ENCODE data around the gene EML3.
A peak's percentile ranks its signal among the peaks of the same experiment; 100 is the strongest.
"Not testable (repeated sequence)": the region's sequence is repeated elsewhere in the genome, so short reads cannot be mapped to it uniquely, and the experiment has no call there.

EML3 gene

GRCh38 chr11:62592989-62593421, 19.6 kb downstream of the EML3 start:
- DNase-seq (ENCODE audit: insufficient read length) (no peak), FAIRE-seq (no peak)
- TF ChIP-seq POLR2A (IDR thresholded peaks at IDR 0.05; ENCODE audit: low read depth, low read length) (no peak), TAF1 (IDR thresholded peaks at IDR 0.05; ENCODE audit: borderline replicate concordance, low read depth, low read length) (no peak), POLR2AphosphoS5 (IDR thresholded peaks at IDR 0.05; ENCODE audit: low read depth, low read length) (no peak)

- DNase-seq (ENCODE audit: insufficient read length) (no peak), FAIRE-seq (no peak)
- TF ChIP-seq POLR2A (IDR thresholded peaks at IDR 0.05; ENCODE audit: low read depth, low read length) = peak; percentile 19; the same call in 1 of the 2 replicates
- TF ChIP-seq POLR2AphosphoS5 (IDR thresholded peaks at IDR 0.05; ENCODE audit: low read depth, low read length) = no peak; the same call in 1 of the 2 replicates
These were observed 20.3 kb downstream of the EML3 start for GRCh38 chr11:62592146-62592815.

GRCh38 chr11:62591448-62592145, 21.0 kb downstream of the EML3 start, which contains the start of gene TUT1:
Gene TUT1 (minus strand): TSS chr11:62591523. CDS start chr11:62591485, 38 bp downstream.
- peak; percentile 92 for DNase-seq (ENCODE audit: insufficient read length)
- TF ChIP-seq TAF1 (IDR thresholded peaks at IDR 0.05; ENCODE audit: borderline replicate concordance, low read depth, low read length) (peak; percentile 91), POLR2AphosphoS5 (IDR thresholded peaks at IDR 0.05; ENCODE audit: low read depth, low read length) (peak; percentile 98), POLR2A (IDR thresholded peaks at IDR 0.05; ENCODE audit: low read depth, low read length) (peak; percentile 98)
- FAIRE-seq = peak; percentile 100

GRCh38 chr11:62588966-62589637, 23.5 kb downstream of the EML3 start:
- FAIRE-seq = no peak
- no peak for DNase-seq (ENCODE audit: insufficient read length)

GRCh38 chr11:62585356-62585755, 27.2 kb downstream of the EML3 start:
- not testable (repeated sequence) for FAIRE-seq; DNase-seq (ENCODE audit: insufficient read length)

More at GRCh38 chr11:62588966-62589637, 23.5 kb downstream of the EML3 start:
- no peak for TF ChIP-seq POLR2A (IDR thresholded peaks at IDR 0.05; ENCODE audit: low read depth, low read length)
- TF ChIP-seq POLR2AphosphoS5 (IDR thresholded peaks at IDR 0.05; ENCODE audit: low read depth, low read length) = no peak
- TF ChIP-seq TAF1 (IDR thresholded peaks at IDR 0.05; ENCODE audit: borderline replicate concordance, low read depth, low read length) = no peak

- not testable (repeated sequence) for FAIRE-seq; DNase-seq (ENCODE audit: insufficient read length)
These were observed 30.8 kb downstream of the EML3 start for GRCh38 chr11:62581735-62582134.

- no peak for FAIRE-seq
These were observed 31.4 kb downstream of the EML3 start for GRCh38 chr11:62580959-62581715.

GRCh38 chr11:62579252-62579651, 33.3 kb downstream of the EML3 start:
- FAIRE-seq = no peak
- DNase-seq (ENCODE audit: insufficient read length) = no peak
- no peak for TF ChIP-seq POLR2AphosphoS5 (IDR thresholded peaks at IDR 0.05; ENCODE audit: low read depth, low read length)
- no peak for TF ChIP-seq TAF1 (IDR thresholded peaks at IDR 0.05; ENCODE audit: borderline replicate concordance, low read depth, low read length)
- TF ChIP-seq POLR2A (IDR thresholded peaks at IDR 0.05; ENCODE audit: low read depth, low read length) = no peak

More at GRCh38 chr11:62580959-62581715, 31.4 kb downstream of the EML3 start:
- no peak for DNase-seq (ENCODE audit: insufficient read length)
- TF ChIP-seq POLR2A (IDR thresholded peaks at IDR 0.05; ENCODE audit: low read depth, low read length) = no peak
- no peak for TF ChIP-seq TAF1 (IDR thresholded peaks at IDR 0.05; ENCODE audit: borderline replicate concordance, low read depth, low read length)
- no peak for TF ChIP-seq POLR2AphosphoS5 (IDR thresholded peaks at IDR 0.05; ENCODE audit: low read depth, low read length)

- no peak for DNase-seq (ENCODE audit: insufficient read length)
- TF ChIP-seq TAF1 (IDR thresholded peaks at IDR 0.05; ENCODE audit: borderline replicate concordance, low read depth, low read length) (no peak), POLR2AphosphoS5 (IDR thresholded peaks at IDR 0.05; ENCODE audit: low read depth, low read length) (no peak), POLR2A (IDR thresholded peaks at IDR 0.05; ENCODE audit: low read depth, low read length) (no peak)
- no peak for FAIRE-seq
These were observed 34.0 kb downstream of the EML3 start for GRCh38 chr11:62578541-62578940.

GRCh38 chr11:62577046-62577714, 35.4 kb downstream of the EML3 start:
- no peak for FAIRE-seq
- TF ChIP-seq TAF1 (IDR thresholded peaks at IDR 0.05; ENCODE audit: borderline replicate concordance, low read depth, low read length) (no peak), POLR2AphosphoS5 (IDR thresholded peaks at IDR 0.05; ENCODE audit: low read depth, low read length) (no peak), POLR2A (IDR thresholded peaks at IDR 0.05; ENCODE audit: low read depth, low read length) (no peak)
- DNase-seq (ENCODE audit: insufficient read length) = no peak

GRCh38 chr11:62575837-62576236, 36.7 kb downstream of the EML3 start:
- TF ChIP-seq POLR2A (IDR thresholded peaks at IDR 0.05; ENCODE audit: low read depth, low read length) (no peak), POLR2AphosphoS5 (IDR thresholded peaks at IDR 0.05; ENCODE audit: low read depth, low read length) (no peak), TAF1 (IDR thresholded peaks at IDR 0.05; ENCODE audit: borderline replicate concordance, low read depth, low read length) (no peak)
- no peak for DNase-seq (ENCODE audit: insufficient read length)
- no peak for FAIRE-seq

All from GM12892 (cell line).